H1 (cell line): ENCODE data around the gene PPP4R4. TPM values are rescaled to one million over a fixed set of nuclear protein-coding genes. Genes with fewer than 3 reads are reported as not detected.

ENCODE experiments used
- CTCF ChIA-PET: fragments of 300-600 bp; sonication (Branson Sonifier 250); formaldehyde crosslinking; loops from one replicate; lab custom pipeline; 2021; ENCODE audit not compliant: partially characterized antibody; lab: Charles Lee
- POLR2A ChIA-PET: fragments of 300-600 bp; sonication (Branson Sonifier 250); formaldehyde crosslinking; loops from one replicate; lab custom pipeline; 2021; ENCODE audit warnings: inconsistent platforms; ENCODE audit not compliant: partially characterized antibody; lab: Charles Lee
- DNase-seq, 2 experiments: peaks; one replicate each; pipeline versions ENCODE4 v3.0.0 to v3.0.0-alpha.2; 2010 to 2022; ENCODE audit warnings: low spot score in 2 of 2, low read depth in 1 of 2, mixed read lengths in 1 of 2
- FAIRE-seq: peaks from 2 replicates; lab custom pipeline; 2011; peaks lifted over from hg19 to GRCh38; lab: Jason Lieb, UNC
- H2AFZ ChIP-seq: 2 replicates; pipeline ENCODE4 v1.8.1; 2012; ENCODE audit warnings: low read length, inconsistent platforms
- H2AK5ac ChIP-seq: 2 replicates; pipeline ENCODE4 v1.6.1; 2013; ENCODE audit warnings: low read depth, low read length
- H2BK120ac ChIP-seq: replicated peaks from 2 replicates; pipeline ENCODE3; 2013; ENCODE audit warnings: low read depth, low read length, inconsistent platforms
- H2BK12ac ChIP-seq: 2 replicates; pipeline ENCODE4 v1.6.1; 2013; ENCODE audit warnings: low read depth, low read length
- H2BK15ac ChIP-seq: 2 replicates; pipeline ENCODE4 v1.6.1; 2013; ENCODE audit warnings: low read length
- H2BK20ac ChIP-seq: 2 replicates; pipeline ENCODE4 v1.6.1; 2013; ENCODE audit warnings: low read length
- H2BK5ac ChIP-seq: 2 replicates; pipeline ENCODE4 v1.6.1; 2013; ENCODE audit warnings: low read depth, low read length
- H3K14ac ChIP-seq: 2 replicates; pipeline ENCODE4 v1.6.1; 2013; ENCODE audit warnings: inconsistent platforms; ENCODE audit not compliant: insufficient read length
- H3K18ac ChIP-seq: 2 replicates; pipeline ENCODE4 v1.6.1; 2013; ENCODE audit warnings: low read length; ENCODE audit errors: extremely low read depth
- H3K23ac ChIP-seq: 2 replicates; pipeline ENCODE4 v1.6.1; 2013; ENCODE audit warnings: inconsistent platforms; ENCODE audit not compliant: insufficient read length
- H3K23me2 ChIP-seq: 2 replicates; pipeline ENCODE4 v1.6.1; 2013; ENCODE audit warnings: low read depth, low read length
- H3K27ac ChIP-seq: 2 replicates; pipeline ENCODE4 v1.6.1; 2011; ENCODE audit warnings: low read depth, low read length, inconsistent platforms
- H3K27me3 ChIP-seq, 4 experiments: replicated peaks in 1 of 4; 1 replicate in 1 of 4; 2 replicates in 3 of 4; pipeline versions ENCODE4 v1.6.1 to v1.8.1; 2011 to 2013; ENCODE audit warnings: low read length in 3 of 4, mild to moderate bottlenecking in 3 of 4, inconsistent platforms in 2 of 4, mixed read lengths in 2 of 4, moderate library complexity in 1 of 4; ENCODE audit not compliant: control insufficient read depth in 3 of 4, insufficient read depth in 3 of 4; ENCODE audit errors: extremely low read depth in 1 of 4
- H3K36me3 ChIP-seq, 4 experiments: 2 replicates each; pipeline versions ENCODE4 v1.6.1 to v1.8.1; 2011 to 2013; ENCODE audit warnings: mild to moderate bottlenecking in 4 of 4, low read length in 3 of 4, moderate library complexity in 2 of 4, control low read depth in 1 of 4, inconsistent platforms in 1 of 4; ENCODE audit not compliant: insufficient read depth in 4 of 4, control insufficient read depth in 2 of 4
- H3K4ac ChIP-seq: replicated peaks from 2 replicates; pipeline ENCODE3; 2013; ENCODE audit warnings: low read length, low read depth, mixed read lengths, inconsistent platforms; ENCODE audit not compliant: insufficient read length
- H3K4me1 ChIP-seq, 4 experiments: replicated peaks in 1 of 4; 1 replicate in 1 of 4; 2 replicates in 3 of 4; pipeline versions ENCODE4 v1.6.1 to v1.8.1; 2011 to 2013; ENCODE audit warnings: low read length in 3 of 4, inconsistent platforms in 2 of 4, mixed read lengths in 1 of 4; ENCODE audit not compliant: insufficient read depth in 4 of 4, control insufficient read depth in 3 of 4
- H3K4me2 ChIP-seq, 2 experiments: 2 replicates each; pipeline versions ENCODE4 v1.6.1 to v1.8.1; 2011 to 2013; ENCODE audit warnings: low read depth in 2 of 2, low read length in 2 of 2, control low read depth in 1 of 2, inconsistent platforms in 1 of 2, mild to moderate bottlenecking in 1 of 2; ENCODE audit not compliant: insufficient read depth in 1 of 2
- H3K4me3 ChIP-seq, 4 experiments: fragments of 200-600, 300-600 bp in 1 of 4; sonication (generic), shearing (Covaris generic), sonication (Bioruptor Twin) in 1 of 4; 2 replicates each; pipeline versions ENCODE4 v1.5.1 to v1.8.1; 2011 to 2016; ENCODE audit warnings: low read length in 4 of 4, low read depth in 3 of 4, control low read depth in 2 of 4, inconsistent platforms in 2 of 4, mild to moderate bottlenecking in 2 of 4, mixed read lengths in 1 of 4, moderate library complexity in 1 of 4; ENCODE audit not compliant: insufficient read depth in 2 of 4; ENCODE audit errors: extremely low read depth in 1 of 4
- H3K56ac ChIP-seq: replicated peaks from 2 replicates; pipeline ENCODE3; 2013; ENCODE audit warnings: low read depth, mild to moderate bottlenecking, mixed read lengths, low read length, inconsistent platforms; ENCODE audit not compliant: insufficient read length
- H3K79me1 ChIP-seq: 2 replicates; pipeline ENCODE4 v1.6.1; 2013; ENCODE audit warnings: low read depth, low read length, control low read depth
- H3K79me2 ChIP-seq, 2 experiments: 2 replicates each; pipeline versions ENCODE4 v1.6.1 to v1.8.1; 2012 to 2013; ENCODE audit warnings: low read length in 2 of 2, mild to moderate bottlenecking in 2 of 2, inconsistent platforms in 1 of 2; ENCODE audit not compliant: insufficient read depth in 2 of 2, control insufficient read depth in 1 of 2
- H3K9ac ChIP-seq, 4 experiments: replicated peaks in 1 of 4; 1 replicate in 1 of 4; 2 replicates in 3 of 4; pipeline versions ENCODE4 v1.6.1 to v1.8.1; 2011 to 2013; ENCODE audit warnings: low read depth in 3 of 4, low read length in 3 of 4, control low read depth in 2 of 4, mild to moderate bottlenecking in 2 of 4, moderate library complexity in 2 of 4, inconsistent platforms in 1 of 4; ENCODE audit errors: extremely low read depth in 1 of 4
- H3K9me3 ChIP-seq, 2 experiments: 2 replicates each; pipeline versions ENCODE4 v1.6.1 to v1.8.1; 2012 to 2013; ENCODE audit warnings: mild to moderate bottlenecking in 2 of 2, moderate library complexity in 2 of 2, control low read depth in 1 of 2, inconsistent platforms in 1 of 2, low read depth in 1 of 2, low read length in 1 of 2, mixed read lengths in 1 of 2; ENCODE audit not compliant: insufficient read depth in 2 of 2
- H4K20me1 ChIP-seq, 2 experiments: replicated peaks in 1 of 2; 2 replicates each; pipeline versions ENCODE3 to v1.8.1; 2011 to 2013; ENCODE audit warnings: inconsistent platforms in 2 of 2, low read length in 2 of 2, mild to moderate bottlenecking in 1 of 2; ENCODE audit not compliant: insufficient read depth in 2 of 2, control insufficient read depth in 1 of 2
- H4K5ac ChIP-seq: 2 replicates; pipeline ENCODE4 v1.6.1; 2013; ENCODE audit warnings: low read length, low read depth, mixed read lengths, inconsistent platforms; ENCODE audit not compliant: insufficient read length
- H4K8ac ChIP-seq: 2 replicates; pipeline ENCODE4 v1.8.0; 2013; ENCODE audit warnings: mild to moderate bottlenecking, moderate library complexity, low read length, inconsistent platforms; ENCODE audit not compliant: insufficient read depth; ENCODE audit errors: extremely low read depth
- H4K91ac ChIP-seq: replicated peaks from 2 replicates; pipeline ENCODE3; 2013; ENCODE audit warnings: low read length, mixed read lengths, inconsistent platforms; ENCODE audit not compliant: insufficient read length
- BACH1 ChIP-seq: IDR thresholded peaks from 2 replicates; pipeline ENCODE4 v1.6.1; 2012; ENCODE audit warnings: low read length, improper control_type of control experiment
- JUND ChIP-seq: IDR thresholded peaks from 2 replicates; pipeline ENCODE4 v1.6.1; 2011; ENCODE audit warnings: mild to moderate bottlenecking, improper control_type of control experiment, low read length
- KDM4A ChIP-seq: IDR thresholded peaks from one replicate; pipeline ENCODE4 v1.7.1; 2012; ENCODE audit warnings: low read depth, mild to moderate bottlenecking, moderate library complexity, low read length, inconsistent platforms; ENCODE audit not compliant: severe bottlenecking
- MAFK ChIP-seq: IDR thresholded peaks from 2 replicates; pipeline ENCODE4 v1.6.1; 2012; ENCODE audit warnings: low read depth, mild to moderate bottlenecking, improper control_type of control experiment, low read length
- RAD21 ChIP-seq, 2 experiments: IDR thresholded peaks in 1 of 2; conservative IDR thresholded peaks in 1 of 2; 2 replicates each; pipeline ENCODE4 v1.6.1; 2011; ENCODE audit warnings: low read depth in 2 of 2, low read length in 2 of 2, improper control_type of control experiment in 1 of 2, inconsistent platforms in 1 of 2, mild to moderate bottlenecking in 1 of 2, moderate library complexity in 1 of 2
- SIX5 ChIP-seq: IDR thresholded peaks from 2 replicates; pipeline ENCODE4 v1.6.1; 2011; ENCODE audit warnings: mild to moderate bottlenecking, low read depth, low read length
- WGBS, 2 experiments: shearing (Covaris generic) in 1 of 2; methylation state at CpG; one replicate each; pipeline versions ENCODE4 v1.1.6 to v1.1.7; 2013 to 2015; ENCODE audit warnings: low lambda C conversion rate in 2 of 2, mixed read lengths in 2 of 2, inconsistent platforms in 1 of 2, low coverage in 1 of 2, missing lambda C conversion rate in 1 of 2; ENCODE audit not compliant: insufficient replicate concordance in 2 of 2, insufficient coverage in 1 of 2, insufficient read length in 1 of 2; ENCODE audit errors: extremely low coverage in 1 of 2, missing lambda C conversion rate in 1 of 2; 5-methylcytosine and 5-hydroxymethylcytosine counted together
- polyA plus RNA-seq, 7 experiments: library from polyadenylated mRNA; depleted of rRNA in 3 of 7; stranded (reverse) in 5 of 7; unstranded in 2 of 7; fragments of >200 nt in 5 of 7; fragments of 200-250 nt in 2 of 7; gene quantifications; 1 replicate in 5 of 7; 2 replicates in 1 of 7; 4 replicates in 1 of 7; pipeline versions ENCODE4 v1.2.1 to v1.2.3, GENCODE V29; 2011 to 2013; ENCODE audit warnings: missing spikeins in 2 of 7, mixed read lengths in 2 of 7
- total RNA-seq: library from RNA; stranded (reverse); fragmentation: NEBNext Ultra II Directional; extraction: Animal tissue kit (Norgen Biotek cat#: 25700); gene quantifications from 2 replicates; pipeline ENCODE4 v1.2.1, GENCODE V29; 2021
- TF ChIP-seq, protein P1 (sequence below), 3 experiments: IDR thresholded peaks; 1 replicate in 2 of 3; 2 replicates in 1 of 3; pipeline versions ENCODE4 v1.5.1 to v1.6.1; 2011; ENCODE audit warnings: low read length in 3 of 3, mild to moderate bottlenecking in 3 of 3, inconsistent platforms in 2 of 3, low read depth in 1 of 3, moderate library complexity in 1 of 3; ENCODE audit not compliant: insufficient read depth in 1 of 3; ENCODE audit errors: control extremely low read depth in 1 of 3

Gene PPP4R4
- total and polyA plus RNA-seq, 2 of the 8 experiments (the other 6 are each of a cell fraction or from before 2014, with no cell fraction given) = 3.3 to 9.6 TPM

GRCh38 chr14:94132285-94132887, 41.7 kb upstream of the PPP4R4 start:
- Histone ChIP-seq H3K36me3 (no peaks in the 10 kb centered on the region; a peak in 1 of 8 replicates), H3K23ac (no peak overlapping the region), H3K4me2 (no peak overlapping the region), H3K18ac (no peak overlapping the region), H4K20me1 (no peaks in the 10 kb centered on the region), H4K8ac (no peak overlapping the region), H2BK15ac (no peak overlapping the region), H4K91ac (no peak overlapping the region), H2BK120ac (no peak overlapping the region), H3K9me3 (peaks cover 5 to 8% of the 10 kb centered on the region in 2 experiments; a peak in 1 of 4 replicates), H3K79me2 (no peaks in the 10 kb centered on the region), H2BK12ac (no peak overlapping the region), H3K4me1 (peaks cover 0 to 4% (median 2%) of the 10 kb centered on the region in 4 experiments; a peak in 3 of 7 replicates), H3K23me2 (peaks cover 9% of the 10 kb centered on the region; the same call in 1 of the 2 replicates), H3K27me3 (no peaks in the 10 kb centered on the region; a peak in 1 of 7 replicates), H4K5ac (no peak overlapping the region), H3K9ac (no peak overlapping the region), H2AFZ (no peak overlapping the region), H3K56ac (no peak overlapping the region), H3K4me3 (no peak overlapping the region), H3K27ac (no peak overlapping the region), H2AK5ac (no peak overlapping the region), H2BK20ac (no peak overlapping the region), H3K4ac (no peak overlapping the region), H2BK5ac (no peak overlapping the region), H3K79me1 (no peaks in the 10 kb centered on the region), H3K14ac (no peak overlapping the region)
- TF ChIP-seq RAD21 (IDR thresholded peaks at IDR 0.05 in 1 of 2, conservative IDR thresholded peaks at IDR 0.05 in 1 of 2; ENCODE audit: low read depth in 2 of 2, low read length in 2 of 2) (peak; percentile 74 to 78), JUND (0 out of 2 replicates have a peak, but pooled peaks have one; percentile 33), KDM4A (no peak), SIX5 (no peak), BACH1 (peak; percentile 96), MAFK (peak; percentile 73)
- TF ChIP-seq, protein P1, sequence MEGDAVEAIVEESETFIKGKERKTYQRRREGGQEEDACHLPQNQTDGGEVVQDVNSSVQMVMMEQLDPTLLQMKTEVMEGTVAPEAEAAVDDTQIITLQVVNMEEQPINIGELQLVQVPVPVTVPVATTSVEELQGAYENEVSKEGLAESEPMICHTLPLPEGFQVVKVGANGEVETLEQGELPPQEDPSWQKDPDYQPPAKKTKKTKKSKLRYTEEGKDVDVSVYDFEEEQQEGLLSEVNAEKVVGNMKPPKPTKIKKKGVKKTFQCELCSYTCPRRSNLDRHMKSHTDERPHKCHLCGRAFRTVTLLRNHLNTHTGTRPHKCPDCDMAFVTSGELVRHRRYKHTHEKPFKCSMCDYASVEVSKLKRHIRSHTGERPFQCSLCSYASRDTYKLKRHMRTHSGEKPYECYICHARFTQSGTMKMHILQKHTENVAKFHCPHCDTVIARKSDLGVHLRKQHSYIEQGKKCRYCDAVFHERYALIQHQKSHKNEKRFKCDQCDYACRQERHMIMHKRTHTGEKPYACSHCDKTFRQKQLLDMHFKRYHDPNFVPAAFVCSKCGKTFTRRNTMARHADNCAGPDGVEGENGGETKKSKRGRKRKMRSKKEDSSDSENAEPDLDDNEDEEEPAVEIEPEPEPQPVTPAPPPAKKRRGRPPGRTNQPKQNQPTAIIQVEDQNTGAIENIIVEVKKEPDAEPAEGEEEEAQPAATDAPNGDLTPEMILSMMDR (IDR thresholded peaks at IDR 0.05; ENCODE audit: control extremely low read depth in 1 of 3, insufficient read depth in 1 of 3, low read depth in 1 of 3, low read length in 3 of 3) = peak in 2 of 3 experiments; percentile 64 to 68; a peak in 3 of 4 replicates
- FAIRE-seq = peak; percentile 65
- peak in 1 of 2 experiments; percentile 73 for DNase-seq
- POLR2A ChIA-PET = interaction anchor here (0.9 kb wide), 1 partner anchor 48 kb away, joined by 3 read pairs; no protein-coding TSS in a partner anchor
- WGBS, 2 experiments = 65% methylated on average over 4 of the region's 4 CpGs; no CpG with 5 or more reads in 1 of the 2 experiments
- CTCF ChIA-PET = interaction anchor here (0.7 to 5.3 kb wide), 42 partner anchors 10 to 543 kb away, joined by 3 to 55 read pairs (median 4); partner anchors contain the start of genes CCDC197, IFI27, SERPINA1 and SERPINA10
